Gastroesophageal sphincter (tissue), 4 donors: ENCODE results near the gene IL1F10. TPM values are rescaled to one million over a fixed set of nuclear protein-coding genes. Genes with fewer than 3 reads are reported as not detected.

ENCODE experiments used
- ATAC-seq: fragments of 150-250 bp; one replicate; pipeline ENCODE4 v1.9.1; 2016; ENCODE audit warnings: mild to moderate bottlenecking, moderate library complexity
- H3K27ac ChIP-seq, 4 donors: fragments of 200-600 bp; sonication (generic) in 3 of 4; 1 replicate in 3 of 4; 2 replicates in 1 of 4; pipeline ENCODE4 v1.5.1; 2016 to 2019
- H3K27me3 ChIP-seq: fragments of 200-600 bp; sonication (generic); one replicate; pipeline ENCODE4 v1.5.1; 2019
- H3K36me3 ChIP-seq, 2 donors: fragments of 200-600 bp; sonication (generic); one replicate each; pipeline ENCODE4 v1.5.1; 2019; ENCODE audit warnings: control low read depth in 1 of 2
- H3K4me1 ChIP-seq, 3 donors: fragments of 200-600 bp; sonication (generic); 1 replicate in 2 of 3; 2 replicates in 1 of 3; pipeline ENCODE4 v1.5.1; 2016 to 2019; ENCODE audit warnings: control low read depth in 2 of 3
- H3K4me3 ChIP-seq, 2 donors: fragments of 200-600 bp; sonication (generic); one replicate each; pipeline ENCODE4 v1.5.1; 2019; ENCODE audit warnings: mild to moderate bottlenecking in 1 of 2, moderate library complexity in 1 of 2
- H3K9me3 ChIP-seq, 3 donors: fragments of 200-600 bp; sonication (generic); one replicate each; pipeline ENCODE4 v1.5.1; 2017 to 2019; ENCODE audit warnings: control low read depth in 2 of 3
- CTCF ChIP-seq, 4 experiments: fragments of 200-600 bp in 2 of 4; fragments of 450-650 bp in 2 of 4; sonication (generic) in 1 of 4; IDR thresholded peaks; one replicate each; pipeline ENCODE4 v1.5.1; 2017 to 2019; ENCODE audit warnings: antibody characterized with exemption in 4 of 4, mild to moderate bottlenecking in 2 of 4, moderate library complexity in 2 of 4
- EP300 ChIP-seq: sonication (generic); formaldehyde crosslinking; IDR thresholded peaks from one replicate; pipeline ENCODE4 v1.6.1; 2017; ENCODE audit warnings: antibody characterized with exemption, mild to moderate bottlenecking
- POLR2A ChIP-seq, 2 donors: fragments of 450-650 bp; IDR thresholded peaks; one replicate each; pipeline ENCODE4 v1.6.1; 2017; ENCODE audit warnings: antibody characterized with exemption in 2 of 2, mild to moderate bottlenecking in 2 of 2, moderate library complexity in 1 of 2
- POLR2AphosphoS5 ChIP-seq: sonication (generic); formaldehyde crosslinking; IDR thresholded peaks from one replicate; pipeline ENCODE4 v1.6.1; 2017; ENCODE audit warnings: antibody characterized with exemption
- WGBS, 2 donors: methylation state at CpG; one replicate each; pipeline ENCODE4 v1.1.5; 2018; ENCODE audit warnings: low coverage in 1 of 2; 5-methylcytosine and 5-hydroxymethylcytosine counted together
- small RNA-seq, 4 donors: library from RNA; depleted of rRNA; stranded (forward); fragments of <200 nt; gene quantifications; one replicate each; pipeline ENCODE3, GENCODE V24; 2016
- total RNA-seq, 4 donors: library from RNA; depleted of rRNA; stranded (reverse); fragments of >200 nt; gene quantifications; one replicate each; pipeline ENCODE4 v1.1.0, GENCODE V29; 2016

IL1F10 gene
- total RNA-seq, 4 donors from 2014 or later: not detected

GRCh38 chr2:113124181-113124961 is 56.6 kb downstream of the IL1F10 start:
- ATAC-seq: no peak
- Histone ChIP-seq H3K27ac (no peak overlapping the region), H3K36me3 (no peaks in the 10 kb centered on the region), H3K4me1 (no peaks in the 10 kb centered on the region), H3K27me3 (peaks cover 6% of the 10 kb centered on the region), H3K4me3 (no peak overlapping the region), H3K9me3 (no peaks in the 10 kb centered on the region)
- TF ChIP-seq POLR2A (IDR thresholded peaks at IDR 0.05) (no peak), CTCF (IDR thresholded peaks at IDR 0.05) (no peak), EP300 (no peak), POLR2AphosphoS5 (no peak)
- WGBS, 2 donors: 20 to 52% methylated on average over 1 to 12 of the region's 12 CpGs

Small RNA genes within 50 kb of the gene (small RNA-seq; reads per million reads assigned to genes)
- gene RNU6-1180P: 0 reads per million in 4 donors

Other genes with a start within 250 kb of the IL1F10 start
- 1 to 10 TPM in 2 of 4 donors, not detected in 2; 2.7 to 3.2 TPM for gene IL1B, start 231.2 kb upstream of the IL1F10 start, total RNA-seq
- gene IL37, start 156.8 kb upstream of the IL1F10 start, total RNA-seq: not detected
- gene IL36G, start 90.0 kb upstream of the IL1F10 start, total RNA-seq: 1 to 10 TPM in 1 of 4 donors, under 1 TPM in 1, not detected in 2; 0.78 to 1.8 TPM
- gene IL36A, start 62.5 kb upstream of the IL1F10 start, total RNA-seq: 1 to 10 TPM in 2 of 4 donors, not detected in 2; 1.2 to 9.1 TPM
- not detected for gene IL36B, start 15.1 kb upstream of the IL1F10 start, total RNA-seq
- 1 to 10 TPM in 1 of 4 donors, under 1 TPM in 1, not detected in 2; 0.93 to 1.7 TPM for gene IL36RN, start 8.8 kb upstream of the IL1F10 start, total RNA-seq
- gene IL1RN, start 59.6 kb downstream of the IL1F10 start, total RNA-seq: 10 to 100 TPM in 1 of 4 donors, 1 to 10 TPM in 2, under 1 TPM in 1; 0.46 to 32.9 (median 2.7) TPM
- 1 to 10 TPM; 3.0 to 4.4 (median 3.6) TPM for gene PSD4, start 106.0 kb downstream of the IL1F10 start, total RNA-seq
- 1 to 10 TPM in 2 of 4 donors, under 1 TPM in 1, not detected in 1; 0.62 to 2.5 (median 1.1) TPM for gene PAX8, start 211.0 kb downstream of the IL1F10 start, total RNA-seq